Left lung (tissue), 10 donors: ENCODE results near the gene WLS. TPM values are rescaled to one million over a fixed set of nuclear protein-coding genes. Genes with fewer than 3 reads are reported as not detected.
A peak's percentile ranks its signal among the peaks of the same experiment; 100 is the strongest.

Experiments used
- ATAC-seq: fragments of 200-7000 bp; cut with Tn5 transposase; one replicate; pipeline ENCODE4 v1.9.1; 2020; ENCODE audit warnings: moderate library complexity
- DNase-seq, 4 donors: peaks; one replicate each; pipeline ENCODE4 v3.0.0-alpha.2; 2013 to 2020
- H3K27ac ChIP-seq, 2 donors: fragments of 200-600 bp; sonication (generic) in 1 of 2; one replicate each; pipeline versions ENCODE4 v1.5.0 to v1.8.0; 2020 to 2021
- H3K27me3 ChIP-seq, 2 donors: fragments of 200-600 bp; sonication (generic) in 1 of 2; one replicate each; pipeline versions ENCODE4 v1.5.0 to v1.8.0; 2020 to 2021
- H3K36me3 ChIP-seq, 2 donors: fragments of 200-600 bp; sonication (generic) in 1 of 2; one replicate each; pipeline versions ENCODE4 v1.5.0 to v1.8.0; 2020 to 2021
- H3K4me1 ChIP-seq, 2 donors: fragments of 200-600 bp; one replicate each; pipeline ENCODE4 v1.8.0; 2021
- H3K4me3 ChIP-seq, 2 donors: fragments of 200-600 bp; sonication (generic) in 1 of 2; one replicate each; pipeline versions ENCODE4 v1.5.0 to v1.8.0; 2020 to 2021; ENCODE audit warnings: mild to moderate bottlenecking in 1 of 2
- H3K9me3 ChIP-seq, 2 donors: fragments of 200-600 bp; sonication (generic) in 1 of 2; one replicate each; pipeline versions ENCODE4 v1.5.0 to v1.8.0; 2020 to 2021
- intact Hi-C, 2 donors: fragments of 100-400 bp; cut with DNase I; formaldehyde crosslinking; loops; one replicate each; pipeline versions ENCODE4 v1.11.2 to v1.14.2; 2022
- polyA plus RNA-seq, 6 donors: library from polyadenylated mRNA; unstranded; fragments of 120-200 nt; gene quantifications; one replicate each; pipeline ENCODE4 v1.2.1, GENCODE V29; 2013; ENCODE audit not compliant: insufficient read length in 6 of 6
- total RNA-seq, 2 donors: library from RNA; stranded (reverse); fragmentation: NEBNext Ultra II Directional; extraction: Animal tissue kit (Norgen Biotek cat#: 25700); gene quantifications; one replicate each; pipeline ENCODE4 v1.2.1, GENCODE V29; 2021
- TF ChIP-seq, protein P1 (sequence below), 2 donors: fragments of 200-600 bp; sonication (generic) in 1 of 2; IDR thresholded peaks; one replicate each; pipeline versions ENCODE4 v1.5.0 to v1.8.0; 2021; ENCODE audit warnings: antibody characterized with exemption in 2 of 2
- donor health status: DM: no; HTN: yes; CAD: no.
- donor health status: DM: no; HTN: no; CAD: no.

The WLS gene
- total and polyA plus RNA-seq, 8 donors: 85.7 to 176 (median 137) TPM

DNA sequence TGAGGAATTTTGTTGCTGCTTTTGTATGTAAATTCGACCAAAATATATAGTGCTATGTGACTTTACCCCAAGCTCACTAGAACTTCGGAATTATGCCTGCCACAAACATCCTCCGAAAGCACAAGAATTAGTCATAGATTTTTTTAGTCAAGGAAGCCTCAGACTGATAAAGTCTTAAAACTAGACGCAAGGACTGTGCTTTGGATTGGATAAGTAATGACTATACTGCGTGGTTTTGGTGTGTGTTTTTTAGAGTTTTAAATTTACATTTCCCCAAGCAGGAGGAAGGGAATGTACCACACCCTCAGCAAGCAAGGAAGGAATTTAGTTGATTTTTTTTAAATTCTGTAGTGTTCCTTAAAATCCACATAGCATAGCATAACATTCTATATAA, 10.3 kb downstream of the WLS start:
- intact Hi-C loops: no loop called here

DNA sequence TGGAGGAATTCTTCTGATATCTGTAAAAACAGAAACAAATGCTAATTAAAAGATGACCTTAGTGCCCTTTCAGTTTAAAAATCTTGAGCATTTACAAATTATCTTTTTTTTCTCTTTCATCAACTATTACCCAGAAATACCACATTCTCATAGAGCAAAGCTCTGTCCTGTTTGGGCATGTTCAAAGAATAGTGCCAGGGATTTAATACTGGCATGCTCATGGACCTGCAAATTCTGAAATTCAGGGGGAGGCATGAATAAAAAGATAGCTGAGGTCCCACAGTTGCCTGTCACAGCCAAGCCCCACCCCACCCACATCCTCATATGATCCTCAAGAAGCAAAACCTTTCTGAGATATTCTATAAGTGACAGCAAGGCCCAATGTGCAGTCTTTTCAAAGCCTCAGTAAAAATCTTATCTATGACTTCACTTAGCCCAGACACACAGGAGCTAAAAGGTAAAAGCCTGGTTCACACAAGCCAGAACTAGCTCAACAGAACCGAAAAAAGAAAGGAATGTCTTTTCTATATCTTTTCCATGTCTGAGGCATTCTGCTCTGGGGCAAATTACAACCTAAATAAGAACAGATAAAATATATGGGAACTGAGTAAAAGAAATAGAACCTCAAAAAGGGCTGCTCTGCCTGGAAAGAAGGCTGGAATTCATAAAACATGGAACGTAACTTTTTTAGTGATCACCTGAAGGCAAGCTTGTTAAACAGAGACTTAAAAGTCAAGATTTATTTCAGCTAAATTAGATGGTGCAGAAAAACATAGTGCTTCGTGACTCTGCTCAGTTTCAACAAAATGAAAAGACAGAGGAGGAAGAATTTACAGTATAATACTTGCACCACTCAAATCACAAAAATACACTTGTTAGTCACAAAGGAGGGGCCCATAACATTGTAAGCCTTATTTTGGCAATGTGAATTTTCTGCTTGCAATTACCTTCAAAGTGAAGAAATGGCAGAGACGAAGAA, 11.0 kb downstream of the WLS start:
- Histone ChIP-seq H3K27ac (no peak overlapping the region), H3K9me3 (no peaks in the 10 kb centered on the region), H3K27me3 (no peaks in the 10 kb centered on the region), H3K36me3 (no peaks in the 10 kb centered on the region), H3K4me3 (no peak overlapping the region), H3K4me1 (peaks cover 0 to 8% of the 10 kb centered on the region in 2 donors)
- ATAC-seq (peak; percentile 41), DNase-seq (no peak)
- intact Hi-C loops: no loop called here
- TF ChIP-seq, protein P1, sequence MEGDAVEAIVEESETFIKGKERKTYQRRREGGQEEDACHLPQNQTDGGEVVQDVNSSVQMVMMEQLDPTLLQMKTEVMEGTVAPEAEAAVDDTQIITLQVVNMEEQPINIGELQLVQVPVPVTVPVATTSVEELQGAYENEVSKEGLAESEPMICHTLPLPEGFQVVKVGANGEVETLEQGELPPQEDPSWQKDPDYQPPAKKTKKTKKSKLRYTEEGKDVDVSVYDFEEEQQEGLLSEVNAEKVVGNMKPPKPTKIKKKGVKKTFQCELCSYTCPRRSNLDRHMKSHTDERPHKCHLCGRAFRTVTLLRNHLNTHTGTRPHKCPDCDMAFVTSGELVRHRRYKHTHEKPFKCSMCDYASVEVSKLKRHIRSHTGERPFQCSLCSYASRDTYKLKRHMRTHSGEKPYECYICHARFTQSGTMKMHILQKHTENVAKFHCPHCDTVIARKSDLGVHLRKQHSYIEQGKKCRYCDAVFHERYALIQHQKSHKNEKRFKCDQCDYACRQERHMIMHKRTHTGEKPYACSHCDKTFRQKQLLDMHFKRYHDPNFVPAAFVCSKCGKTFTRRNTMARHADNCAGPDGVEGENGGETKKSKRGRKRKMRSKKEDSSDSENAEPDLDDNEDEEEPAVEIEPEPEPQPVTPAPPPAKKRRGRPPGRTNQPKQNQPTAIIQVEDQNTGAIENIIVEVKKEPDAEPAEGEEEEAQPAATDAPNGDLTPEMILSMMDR (IDR thresholded peaks at IDR 0.05): no peak

More for the DNA sequence above, 10.3 kb downstream of the WLS start:
- Histone ChIP-seq H3K27me3 (no peaks in the 10 kb centered on the region), H3K4me3 (no peak overlapping the region), H3K9me3 (no peaks in the 10 kb centered on the region), H3K27ac (no peak overlapping the region), H3K4me1 (peaks cover 0 to 5% of the 10 kb centered on the region in 2 donors), H3K36me3 (no peaks in the 10 kb centered on the region)
- TF ChIP-seq, protein P1 (IDR thresholded peaks at IDR 0.05): no peak
- ATAC-seq (peak; percentile 64), DNase-seq (no peak)

DNA sequence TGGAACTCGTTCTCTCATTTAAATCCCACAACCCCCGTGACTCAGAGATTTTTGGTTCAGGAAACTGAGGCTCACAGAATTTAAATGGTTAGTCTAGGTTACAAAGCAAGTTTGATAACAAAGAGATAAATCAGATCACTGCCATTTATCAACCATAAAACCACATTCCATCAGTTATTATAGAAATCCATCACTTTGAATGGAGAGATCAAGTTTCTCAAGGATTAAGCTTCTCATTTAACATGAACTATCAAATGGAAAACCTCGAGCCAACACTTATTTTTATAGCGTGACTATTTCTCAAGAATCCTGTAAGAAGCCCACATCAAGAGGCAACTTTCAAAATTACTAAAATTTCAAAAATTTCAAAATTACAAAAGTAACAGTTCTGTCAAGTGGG, 11.9 kb downstream of the WLS start:
- H3K4me1 ChIP-seq: peaks cover 0 to 10% of the 10 kb centered on the region in 2 donors
- intact Hi-C loops: no loop called here
- no peak for ATAC-seq
- no peak for DNase-seq
- H3K9me3 ChIP-seq: no peaks in the 10 kb centered on the region
- TF ChIP-seq, protein P1 (IDR thresholded peaks at IDR 0.05): no peak
- H3K27me3 ChIP-seq: no peaks in the 10 kb centered on the region
- H3K4me3 ChIP-seq: no peak overlapping the region
- no peak overlapping the region for H3K27ac ChIP-seq
- H3K36me3 ChIP-seq: no peaks in the 10 kb centered on the region

DNA sequence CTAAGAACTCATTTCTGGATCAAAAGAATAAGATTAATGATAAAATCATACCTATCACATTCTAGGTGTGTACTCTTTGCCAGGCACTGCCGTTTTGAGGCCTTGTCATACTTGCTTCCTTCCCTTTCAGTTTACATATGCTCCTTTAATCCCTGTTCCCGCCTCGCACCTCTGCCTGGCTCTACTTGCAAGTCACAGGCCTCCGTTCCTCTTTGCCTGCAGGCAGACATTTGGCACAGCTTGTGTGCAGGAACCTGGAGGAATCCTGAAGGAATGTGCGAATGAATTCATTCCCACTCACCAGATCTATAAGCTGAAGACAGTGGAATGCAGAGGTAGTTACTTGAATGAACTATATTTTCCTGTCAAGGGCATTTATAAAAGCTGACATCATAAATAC, 13.8 kb downstream of the WLS start:
- Histone ChIP-seq H3K9me3 (no peaks in the 10 kb centered on the region), H3K4me3 (no peak overlapping the region), H3K36me3 (no peaks in the 10 kb centered on the region), H3K27ac (no peak overlapping the region), H3K4me1 (peaks cover 3 to 19% of the 10 kb centered on the region in 2 donors), H3K27me3 (no peaks in the 10 kb centered on the region)
- ATAC-seq: no peak
- DNase-seq: no peak
- TF ChIP-seq, protein P1 (IDR thresholded peaks at IDR 0.05): no peak
- intact Hi-C loops: no loop called here

DNA sequence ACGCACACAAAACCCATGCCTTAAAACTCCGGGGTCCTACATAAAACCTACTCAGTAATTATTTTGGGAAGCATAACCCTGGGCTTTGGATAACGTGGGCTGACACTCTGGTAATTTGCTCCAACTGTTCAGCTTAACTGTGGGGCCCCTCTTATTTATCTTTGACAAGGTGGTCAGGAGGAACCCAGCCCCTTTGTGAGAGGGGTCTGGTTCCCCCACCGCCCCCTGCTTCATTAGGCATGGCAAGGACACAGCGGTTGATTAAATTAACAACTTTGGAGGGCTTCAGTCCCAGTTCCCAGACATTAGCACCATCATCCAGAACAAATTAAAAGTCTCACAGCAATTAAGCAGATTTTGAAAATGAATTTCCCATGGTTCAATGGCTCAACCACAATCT, 14.7 kb downstream of the WLS start:
- Histone ChIP-seq H3K27me3 (no peaks in the 10 kb centered on the region), H3K36me3 (no peaks in the 10 kb centered on the region), H3K9me3 (no peaks in the 10 kb centered on the region), H3K4me3 (no peak overlapping the region), H3K27ac (no peak overlapping the region), H3K4me1 (peaks cover 3 to 22% of the 10 kb centered on the region in 2 donors)
- intact Hi-C loops: no loop called here
- DNase-seq: no peak
- no peak for ATAC-seq
- TF ChIP-seq, protein P1 (IDR thresholded peaks at IDR 0.05): no peak
